HCT116 (cell line): ENCODE data around the gene RXRA. TPM values are rescaled to one million over a fixed set of nuclear protein-coding genes. Genes with fewer than 3 reads are reported as not detected.

Experiments
- ATAC-seq: fragments of 200-7000 bp; cut with Tn5 transposase; 2 replicates; pipeline ENCODE4 v1.9.1; 2020; ENCODE audit warnings: mild to moderate bottlenecking, moderate library complexity
- BruUV-seq: library from RNA; stranded (reverse); fragments of 400-500 nt; replicated peaks from 2 replicates; lab custom pipeline; 2021; lab: Mats Ljungman, UMichigan
- CTCF ChIA-PET: fragments of 300-600 bp; sonication (Branson Sonifier 250); formaldehyde crosslinking; loops from one replicate; lab custom pipeline; 2021; ENCODE audit warnings: antibody characterized with exemption; lab: Charles Lee
- POLR2A ChIA-PET: fragments of 300-600, 350-600 bp; sonication (Branson Sonifier 250); formaldehyde crosslinking; loops from one replicate; lab custom pipeline; 2021; ENCODE audit warnings: antibody characterized with exemption; lab: Charles Lee
- RAD21 ChIA-PET, 2 experiments: fragments of 300-600 bp; sonication (Branson Sonifier 250); formaldehyde crosslinking; loops; one replicate each; lab custom pipeline; 2023; ENCODE audit warnings: low total read pairs in 2 of 2; ENCODE audit not compliant: uncharacterized antibody in 2 of 2, unreplicated experiment in 2 of 2, low non-redundant PET in 1 of 2; lab: Charles Lee
- DNase-seq: peaks from one replicate; pipeline ENCODE4 v3.0.0-alpha.2; 2010; ENCODE audit warnings: low read depth, low spot score
- H2AFZ ChIP-seq: fragments of 200-600 bp; shearing (Covaris generic), sonication (generic); 2 replicates; pipeline ENCODE4 v1.6.1; 2017; ENCODE audit warnings: low read depth, mixed run types, mixed read lengths, antibody characterized with exemption, low read length; ENCODE audit not compliant: poor library complexity, severe bottlenecking
- H3K27ac ChIP-seq: 2 replicates; pipeline ENCODE4 v1.5.1; 2012; ENCODE audit warnings: low read depth, low read length
- H3K27me3 ChIP-seq: fragments of 200-600 bp; sonication (generic); 2 replicates; pipeline ENCODE4 v1.6.1; 2016; ENCODE audit warnings: mixed run types, low read length, mixed read lengths; ENCODE audit not compliant: insufficient read depth
- H3K36me3 ChIP-seq, 2 experiments: fragments of 200-500 bp in 1 of 2; fragments of 200-600 bp in 1 of 2; sonication (Bioruptor generic) in 1 of 2; sonication (generic) in 1 of 2; 2 replicates each; pipeline versions ENCODE4 v1.5.1 to v1.6.1; 2014 to 2016; ENCODE audit warnings: low read length in 2 of 2, inconsistent platforms in 1 of 2, mixed read lengths in 1 of 2, mixed run types in 1 of 2; ENCODE audit not compliant: insufficient read depth in 2 of 2, control insufficient read depth in 1 of 2
- H3K4me1 ChIP-seq, 2 experiments: fragments of 200-600 bp in 1 of 2; sonication (generic) in 1 of 2; 2 replicates each; pipeline versions ENCODE4 v1.5.1 to v1.6.1; 2012 to 2017; ENCODE audit warnings: low read length in 2 of 2, inconsistent platforms in 1 of 2, mild to moderate bottlenecking in 1 of 2, mixed read lengths in 1 of 2, mixed run types in 1 of 2, moderate library complexity in 1 of 2; ENCODE audit not compliant: insufficient read depth in 2 of 2, control insufficient read depth in 1 of 2
- H3K4me2 ChIP-seq: fragments of 200-600 bp; sonication (generic); 2 replicates; pipeline ENCODE4 v1.6.1; 2017; ENCODE audit warnings: mixed run types, low read length, mixed read lengths
- H3K4me3 ChIP-seq, 2 experiments: fragments of 200-600 bp in 1 of 2; sonication (generic) in 1 of 2; replicated peaks in 1 of 2; 2 replicates each; pipeline ENCODE4 v1.5.1; 2011 to 2016; ENCODE audit warnings: low read length in 2 of 2, control low read depth in 1 of 2, low read depth in 1 of 2, mild to moderate bottlenecking in 1 of 2, mixed read lengths in 1 of 2, mixed run types in 1 of 2
- H3K79me2 ChIP-seq: fragments of 200-600 bp; sonication (generic); 2 replicates; pipeline ENCODE4 v1.6.1; 2017; ENCODE audit warnings: mild to moderate bottlenecking, mixed run types, low read length, moderate library complexity, mixed read lengths; ENCODE audit not compliant: insufficient read depth
- H3K9ac ChIP-seq: fragments of 200-600 bp; sonication (generic); 2 replicates; pipeline ENCODE4 v1.6.1; 2016; ENCODE audit warnings: low read length, mixed read lengths
- H3K9me2 ChIP-seq: fragments of 200-600 bp; sonication (generic), shearing (Covaris generic); 2 replicates; pipeline ENCODE4 v1.6.1; 2017; ENCODE audit warnings: mixed run types, mild to moderate bottlenecking, moderate library complexity; ENCODE audit not compliant: insufficient read depth
- H3K9me3 ChIP-seq, 2 experiments: fragments of 200-500 bp in 1 of 2; fragments of 200-600 bp in 1 of 2; sonication (Bioruptor generic) in 1 of 2; sonication (generic) in 1 of 2; 2 replicates each; pipeline ENCODE4 v1.6.1; 2014 to 2017; ENCODE audit warnings: low read length in 2 of 2, mixed read lengths in 2 of 2, inconsistent platforms in 1 of 2, low read depth in 1 of 2, mild to moderate bottlenecking in 1 of 2, mixed run types in 1 of 2, moderate library complexity in 1 of 2; ENCODE audit not compliant: control insufficient read depth in 1 of 2, insufficient read depth in 1 of 2
- H4K20me1 ChIP-seq: fragments of 200-600 bp; sonication (generic), shearing (Covaris generic); 2 replicates; pipeline ENCODE4 v1.6.1; 2017; ENCODE audit warnings: mixed run types, mild to moderate bottlenecking, moderate library complexity; ENCODE audit not compliant: insufficient read depth
- CEBPB ChIP-seq: IDR thresholded peaks from 2 replicates; pipeline ENCODE4 v1.6.1; 2012; ENCODE audit warnings: low read depth
- ELF1 ChIP-seq: IDR thresholded peaks from 2 replicates; pipeline ENCODE4 v1.6.1; 2012; ENCODE audit warnings: low read depth, borderline replicate concordance
- EZH2 ChIP-seq: fragments of 200-600 bp; sonication (generic); IDR thresholded peaks from 2 replicates; pipeline ENCODE4 v1.6.1; 2017; ENCODE audit warnings: antibody characterized with exemption, mixed run types
- JUND ChIP-seq: IDR thresholded peaks from 2 replicates; pipeline ENCODE4 v1.6.1; 2012
- POLR2A ChIP-seq: IDR thresholded peaks from 2 replicates; pipeline ENCODE4 v1.7.0; 2011; ENCODE audit warnings: borderline replicate concordance; ENCODE audit not compliant: insufficient read depth, insufficient read length; ENCODE audit errors: extremely low read depth
- RAD21 ChIP-seq: IDR thresholded peaks from 2 replicates; pipeline ENCODE4 v1.6.1; 2012; ENCODE audit warnings: low read depth, mild to moderate bottlenecking
- SP1 ChIP-seq: IDR thresholded peaks from 2 replicates; pipeline ENCODE4 v1.6.1; 2012; ENCODE audit warnings: low read depth
- TCF7L2 ChIP-seq: IDR thresholded peaks from 2 replicates; pipeline ENCODE4 v1.7.0; 2011; ENCODE audit warnings: borderline replicate concordance, inconsistent platforms; ENCODE audit not compliant: insufficient read depth, insufficient read length; ENCODE audit errors: extremely low read depth
- ZFX ChIP-seq: fragments of 450-650 bp; IDR thresholded peaks from 2 replicates; pipeline ENCODE4 v1.6.1; 2017
- intact Hi-C: fragments of 100-400 bp; cut with micrococcal nuclease; formaldehyde crosslinking; loops from 2 replicates; pipeline ENCODE4 v1.10.0; 2022
- total RNA-seq: library from RNA; stranded (reverse); gene quantifications from one replicate; pipeline ENCODE4 v1.2.1, GENCODE V29; 2021; ENCODE audit not compliant: unreplicated experiment
- TF ChIP-seq, protein P1 (sequence below): IDR thresholded peaks from 2 replicates; pipeline ENCODE4 v1.6.1; 2011; ENCODE audit warnings: mild to moderate bottlenecking, low read length, moderate library complexity; ENCODE audit not compliant: insufficient replicate concordance; ENCODE audit errors: extremely low read depth
- TF ChIP-seq, protein P2 (sequence below): IDR thresholded peaks from 2 replicates; pipeline ENCODE4 v1.6.1; 2012
- TF ChIP-seq, protein P3 (sequence below), 3 experiments: fragments of 200-600 bp in 1 of 3; sonication (generic) in 1 of 3; IDR thresholded peaks in 2 of 3; conservative IDR thresholded peaks in 1 of 3; 2 replicates each; pipeline ENCODE4 v1.5.1; 2012 to 2017; ENCODE audit warnings: low read depth in 2 of 3, low read length in 2 of 3, antibody characterized with exemption in 1 of 3, borderline replicate concordance in 1 of 3, control low read depth in 1 of 3, mild to moderate bottlenecking in 1 of 3, mixed read lengths in 1 of 3, mixed run types in 1 of 3, moderate library complexity in 1 of 3; ENCODE audit not compliant: insufficient read depth in 1 of 3
- TF ChIP-seq, protein P4 (sequence below): IDR thresholded peaks from 2 replicates; pipeline ENCODE4 v1.6.1; 2012; ENCODE audit warnings: low read depth

RXRA gene
- total RNA-seq, 1 experiment from 2014 or later: 43.9 TPM

DNA sequence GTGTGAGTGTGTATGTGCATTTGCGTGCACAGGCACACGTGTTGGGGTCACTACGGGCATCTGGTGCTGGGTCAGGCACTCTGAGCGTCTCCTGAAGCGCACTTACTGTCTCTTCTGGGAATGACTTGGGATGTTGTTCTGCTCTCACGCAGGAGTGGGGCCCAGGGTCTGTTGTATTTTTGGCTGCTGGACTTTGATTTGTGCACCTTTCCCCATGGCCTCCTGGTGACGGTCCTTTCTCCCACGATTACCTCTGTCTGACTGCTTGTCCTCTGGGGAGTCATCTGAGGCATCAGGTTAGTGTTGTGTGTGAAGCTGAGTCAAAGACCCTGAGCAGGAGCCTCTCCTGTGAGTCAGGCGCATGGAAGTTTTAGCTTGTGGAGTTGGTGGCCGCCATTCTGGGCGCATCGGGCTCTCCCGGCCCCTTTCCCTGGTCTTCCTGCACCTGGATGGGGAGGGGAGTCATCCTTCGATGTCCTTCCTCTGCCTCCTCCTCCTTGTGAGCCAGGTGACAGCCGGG is 62.1 kb downstream of the RXRA start:
- intact Hi-C loops: no loop called here
- no peak overlapping the region for H3K4me3 ChIP-seq
- H3K36me3 ChIP-seq: no peaks in the 10 kb centered on the region
- H4K20me1 ChIP-seq: no peaks in the 10 kb centered on the region
- no peaks in the 10 kb centered on the region for H3K9me2 ChIP-seq
- H3K9ac ChIP-seq: no peak overlapping the region
- no TSS peak for BruUV-seq
- ChIA-PET POLR2A (no interaction called here), RAD21 (no interaction called here), CTCF (no interaction called here)
- H3K27ac ChIP-seq: no peak overlapping the region
- peaks cover 8 to 21% of the 10 kb centered on the region in 2 experiments; a peak in 3 of 4 replicates for H3K4me1 ChIP-seq
- no peak overlapping the region for H3K4me2 ChIP-seq
- no peak for TF ChIP-seq ELF1
- no peak for TF ChIP-seq SP1
- no peak for TF ChIP-seq EZH2
- TF ChIP-seq, protein P1, sequence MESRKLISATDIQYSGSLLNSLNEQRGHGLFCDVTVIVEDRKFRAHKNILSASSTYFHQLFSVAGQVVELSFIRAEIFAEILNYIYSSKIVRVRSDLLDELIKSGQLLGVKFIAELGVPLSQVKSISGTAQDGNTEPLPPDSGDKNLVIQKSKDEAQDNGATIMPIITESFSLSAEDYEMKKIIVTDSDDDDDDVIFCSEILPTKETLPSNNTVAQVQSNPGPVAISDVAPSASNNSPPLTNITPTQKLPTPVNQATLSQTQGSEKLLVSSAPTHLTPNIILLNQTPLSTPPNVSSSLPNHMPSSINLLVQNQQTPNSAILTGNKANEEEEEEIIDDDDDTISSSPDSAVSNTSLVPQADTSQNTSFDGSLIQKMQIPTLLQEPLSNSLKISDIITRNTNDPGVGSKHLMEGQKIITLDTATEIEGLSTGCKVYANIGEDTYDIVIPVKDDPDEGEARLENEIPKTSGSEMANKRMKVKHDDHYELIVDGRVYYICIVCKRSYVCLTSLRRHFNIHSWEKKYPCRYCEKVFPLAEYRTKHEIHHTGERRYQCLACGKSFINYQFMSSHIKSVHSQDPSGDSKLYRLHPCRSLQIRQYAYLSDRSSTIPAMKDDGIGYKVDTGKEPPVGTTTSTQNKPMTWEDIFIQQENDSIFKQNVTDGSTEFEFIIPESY: no peak
- TF ChIP-seq JUND: no peak
- no peak overlapping the region for H2AFZ ChIP-seq
- no peaks in the 10 kb centered on the region for H3K9me3 ChIP-seq
- peaks cover 61% of the 10 kb centered on the region; the same call in 1 of the 2 replicates for H3K79me2 ChIP-seq
- ATAC-seq (no peak), DNase-seq (no peak)
- no peaks in the 10 kb centered on the region for H3K27me3 ChIP-seq

DNA sequence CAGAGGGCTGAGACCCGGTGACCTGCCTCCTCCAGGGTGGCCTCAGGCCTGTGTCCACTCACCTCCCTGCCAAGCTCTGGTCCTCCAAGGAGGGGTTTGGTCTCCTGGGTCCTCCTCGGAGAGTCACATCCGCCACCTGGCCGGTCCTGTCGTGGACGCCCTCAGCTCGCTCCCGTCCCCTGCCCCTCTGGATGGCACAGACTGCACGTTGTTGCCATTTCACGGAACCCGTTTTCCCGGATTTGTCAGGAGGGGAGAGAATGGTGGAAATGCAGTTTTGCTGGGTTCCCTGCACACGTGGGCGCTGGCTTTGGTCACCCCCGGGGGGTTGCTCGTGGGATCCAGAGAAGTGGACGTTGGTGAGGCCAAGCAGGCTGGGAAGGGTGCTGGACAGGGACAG is 62.7 kb downstream of the RXRA start:
- Histone ChIP-seq H3K9ac (no peak overlapping the region), H3K4me3 (no peak overlapping the region), H2AFZ (no peak overlapping the region), H3K9me3 (no peaks in the 10 kb centered on the region), H3K4me2 (no peak overlapping the region), H3K4me1 (peaks cover 8 to 15% of the 10 kb centered on the region in 2 experiments; a peak in 3 of 4 replicates), H3K27ac (no peak overlapping the region), H3K9me2 (no peaks in the 10 kb centered on the region), H3K79me2 (peaks cover 61% of the 10 kb centered on the region; the same call in 1 of the 2 replicates), H4K20me1 (no peaks in the 10 kb centered on the region), H3K36me3 (no peaks in the 10 kb centered on the region), H3K27me3 (no peaks in the 10 kb centered on the region)
- BruUV-seq: no TSS peak
- DNase-seq (no peak), ATAC-seq (no peak)
- intact Hi-C loops: no loop called here
- CTCF ChIA-PET: no interaction called here
- RAD21 ChIA-PET: no interaction called here
- POLR2A ChIA-PET: no interaction called here
- TF ChIP-seq, protein P2, sequence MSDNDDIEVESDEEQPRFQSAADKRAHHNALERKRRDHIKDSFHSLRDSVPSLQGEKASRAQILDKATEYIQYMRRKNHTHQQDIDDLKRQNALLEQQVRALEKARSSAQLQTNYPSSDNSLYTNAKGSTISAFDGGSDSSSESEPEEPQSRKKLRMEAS: no peak
- no peak for TF ChIP-seq RAD21
- no peak for TF ChIP-seq TCF7L2
- TF ChIP-seq CEBPB: no peak
- TF ChIP-seq POLR2A: no peak
- TF ChIP-seq EZH2: no peak
- TF ChIP-seq, protein P3, sequence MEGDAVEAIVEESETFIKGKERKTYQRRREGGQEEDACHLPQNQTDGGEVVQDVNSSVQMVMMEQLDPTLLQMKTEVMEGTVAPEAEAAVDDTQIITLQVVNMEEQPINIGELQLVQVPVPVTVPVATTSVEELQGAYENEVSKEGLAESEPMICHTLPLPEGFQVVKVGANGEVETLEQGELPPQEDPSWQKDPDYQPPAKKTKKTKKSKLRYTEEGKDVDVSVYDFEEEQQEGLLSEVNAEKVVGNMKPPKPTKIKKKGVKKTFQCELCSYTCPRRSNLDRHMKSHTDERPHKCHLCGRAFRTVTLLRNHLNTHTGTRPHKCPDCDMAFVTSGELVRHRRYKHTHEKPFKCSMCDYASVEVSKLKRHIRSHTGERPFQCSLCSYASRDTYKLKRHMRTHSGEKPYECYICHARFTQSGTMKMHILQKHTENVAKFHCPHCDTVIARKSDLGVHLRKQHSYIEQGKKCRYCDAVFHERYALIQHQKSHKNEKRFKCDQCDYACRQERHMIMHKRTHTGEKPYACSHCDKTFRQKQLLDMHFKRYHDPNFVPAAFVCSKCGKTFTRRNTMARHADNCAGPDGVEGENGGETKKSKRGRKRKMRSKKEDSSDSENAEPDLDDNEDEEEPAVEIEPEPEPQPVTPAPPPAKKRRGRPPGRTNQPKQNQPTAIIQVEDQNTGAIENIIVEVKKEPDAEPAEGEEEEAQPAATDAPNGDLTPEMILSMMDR (IDR thresholded peaks at IDR 0.05 in 2 of 3, conservative IDR thresholded peaks at IDR 0.05 in 1 of 3; ENCODE audit: borderline replicate concordance in 1 of 3, insufficient read depth in 1 of 3, low read depth in 2 of 3, low read length in 2 of 3): no peak
- no peak for TF ChIP-seq ZFX
- TF ChIP-seq, protein P4, sequence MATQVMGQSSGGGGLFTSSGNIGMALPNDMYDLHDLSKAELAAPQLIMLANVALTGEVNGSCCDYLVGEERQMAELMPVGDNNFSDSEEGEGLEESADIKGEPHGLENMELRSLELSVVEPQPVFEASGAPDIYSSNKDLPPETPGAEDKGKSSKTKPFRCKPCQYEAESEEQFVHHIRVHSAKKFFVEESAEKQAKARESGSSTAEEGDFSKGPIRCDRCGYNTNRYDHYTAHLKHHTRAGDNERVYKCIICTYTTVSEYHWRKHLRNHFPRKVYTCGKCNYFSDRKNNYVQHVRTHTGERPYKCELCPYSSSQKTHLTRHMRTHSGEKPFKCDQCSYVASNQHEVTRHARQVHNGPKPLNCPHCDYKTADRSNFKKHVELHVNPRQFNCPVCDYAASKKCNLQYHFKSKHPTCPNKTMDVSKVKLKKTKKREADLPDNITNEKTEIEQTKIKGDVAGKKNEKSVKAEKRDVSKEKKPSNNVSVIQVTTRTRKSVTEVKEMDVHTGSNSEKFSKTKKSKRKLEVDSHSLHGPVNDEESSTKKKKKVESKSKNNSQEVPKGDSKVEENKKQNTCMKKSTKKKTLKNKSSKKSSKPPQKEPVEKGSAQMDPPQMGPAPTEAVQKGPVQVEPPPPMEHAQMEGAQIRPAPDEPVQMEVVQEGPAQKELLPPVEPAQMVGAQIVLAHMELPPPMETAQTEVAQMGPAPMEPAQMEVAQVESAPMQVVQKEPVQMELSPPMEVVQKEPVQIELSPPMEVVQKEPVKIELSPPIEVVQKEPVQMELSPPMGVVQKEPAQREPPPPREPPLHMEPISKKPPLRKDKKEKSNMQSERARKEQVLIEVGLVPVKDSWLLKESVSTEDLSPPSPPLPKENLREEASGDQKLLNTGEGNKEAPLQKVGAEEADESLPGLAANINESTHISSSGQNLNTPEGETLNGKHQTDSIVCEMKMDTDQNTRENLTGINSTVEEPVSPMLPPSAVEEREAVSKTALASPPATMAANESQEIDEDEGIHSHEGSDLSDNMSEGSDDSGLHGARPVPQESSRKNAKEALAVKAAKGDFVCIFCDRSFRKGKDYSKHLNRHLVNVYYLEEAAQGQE: no peak
